GM12878 (cell line): ENCODE data around the gene MACROD2. TPM values are rescaled to one million over a fixed set of nuclear protein-coding genes. Genes with fewer than 3 reads are reported as not detected.

Source experiments
- ATAC-seq: fragments of 200-7000 bp; cut with Tn5 transposase; 3 replicates; pipeline ENCODE4 v1.9.1; 2020; ENCODE audit warnings: mild to moderate bottlenecking, moderate library complexity
- BruUV-seq: library from RNA; stranded (reverse); fragments of 400-500 nt; replicated peaks from 2 replicates; lab custom pipeline; 2021; lab: Mats Ljungman, UMichigan
- CTCF ChIA-PET: fragments of 300-600 bp; sonication (Branson Sonifier 250); formaldehyde crosslinking; extraction: SDS; loops from one replicate; lab custom pipeline; 2021; ENCODE audit warnings: inconsistent platforms; lab: Yijun Ruan, JAX
- POLR2A ChIA-PET: fragments of 350-600 bp; formaldehyde crosslinking; extraction: SDS; loops from one replicate; lab custom pipeline; 2021; ENCODE audit warnings: inconsistent platforms; lab: Charles Lee
- RAD21 ChIA-PET: fragments of 300-600 bp; sonication (Branson Sonifier 250); formaldehyde crosslinking; loops from one replicate; lab custom pipeline; 2023; ENCODE audit warnings: antibody characterized with exemption; ENCODE audit not compliant: unreplicated experiment; lab: Charles Lee
- SMC1A ChIA-PET: fragments of 300-600 bp; sonication (Branson Sonifier 250); formaldehyde crosslinking; loops from one replicate; lab custom pipeline; 2023; ENCODE audit not compliant: unreplicated experiment, uncharacterized antibody; lab: Charles Lee
- DNase-seq: peaks from one replicate; pipeline ENCODE4 v3.0.0-alpha.2; 2011; ENCODE audit warnings: low read depth, low spot score
- FAIRE-seq: peaks from 3 replicates; lab custom pipeline; 2011; peaks lifted over from hg19 to GRCh38; lab: Jason Lieb, UNC
- H2AFZ ChIP-seq: 2 replicates; pipeline ENCODE4 v1.6.0; 2011; ENCODE audit warnings: low read depth, low read length, control low read depth; ENCODE audit not compliant: control insufficient read depth
- H3K27ac ChIP-seq: 2 replicates; pipeline ENCODE4 v1.5.1; 2011; ENCODE audit warnings: control low read depth; ENCODE audit not compliant: control insufficient read depth, insufficient read depth
- H3K27me3 ChIP-seq, 2 experiments: replicated peaks in 1 of 2; 2 replicates each; pipeline versions ENCODE4 v1.6.0 to v1.6.1; 2011; ENCODE audit warnings: low read length in 1 of 2; ENCODE audit not compliant: control insufficient read depth in 2 of 2, insufficient read depth in 2 of 2
- H3K36me3 ChIP-seq, 2 experiments: 2 replicates each; pipeline ENCODE4 v1.5.1; 2011; ENCODE audit warnings: low read length in 1 of 2; ENCODE audit not compliant: control insufficient read depth in 2 of 2, insufficient read depth in 2 of 2
- H3K4me1 ChIP-seq: 2 replicates; pipeline ENCODE4 v1.6.1; 2011; ENCODE audit warnings: mild to moderate bottlenecking, low read length, moderate library complexity, mixed read lengths; ENCODE audit not compliant: control insufficient read depth, insufficient read depth
- H3K4me2 ChIP-seq: 2 replicates; pipeline ENCODE4 v1.6.0; 2011; ENCODE audit warnings: control low read depth; ENCODE audit not compliant: control insufficient read depth, insufficient read depth
- H3K4me3 ChIP-seq: fragments of 200-600 bp; sonication (generic); 2 replicates; pipeline ENCODE4 v1.5.1; 2016
- H3K79me2 ChIP-seq: 2 replicates; pipeline ENCODE4 v1.6.0; 2011; ENCODE audit warnings: low read length; ENCODE audit not compliant: control insufficient read depth, insufficient read depth
- H3K9ac ChIP-seq: 2 replicates; pipeline ENCODE4 v1.8.0; 2011; ENCODE audit warnings: low read length, control low read depth, mixed read lengths; ENCODE audit not compliant: control insufficient read depth, insufficient read depth
- H3K9me3 ChIP-seq: replicated peaks from 3 replicates; pipeline ENCODE4 v1.5.1; 2011; ENCODE audit warnings: mild to moderate bottlenecking, low read length; ENCODE audit not compliant: control insufficient read depth, insufficient read depth
- H4K20me1 ChIP-seq: 2 replicates; pipeline ENCODE4 v1.6.0; 2011; ENCODE audit not compliant: control insufficient read depth, insufficient read depth
- BHLHE40 ChIP-seq, 2 experiments: fragments of 450-650 bp in 1 of 2; IDR thresholded peaks; 2 replicates each; pipeline ENCODE4 v1.6.1; 2011 to 2017; ENCODE audit warnings: low read depth in 2 of 2, borderline replicate concordance in 1 of 2, improper control_type of control experiment in 1 of 2, low read length in 1 of 2, mild to moderate bottlenecking in 1 of 2
- ELK1 ChIP-seq: IDR thresholded peaks from 2 replicates; pipeline ENCODE4 v1.6.1; 2012; ENCODE audit warnings: low read depth, low read length, improper control_type of control experiment
- EZH2 ChIP-seq: IDR thresholded peaks from 2 replicates; pipeline ENCODE4 v1.6.1; 2012; ENCODE audit warnings: low read depth, mild to moderate bottlenecking, control low read depth, inconsistent platforms, low read length, borderline replicate concordance; ENCODE audit not compliant: control insufficient read depth
- IKZF2 ChIP-seq, 2 experiments: fragments of 450-650 bp; IDR thresholded peaks; 2 replicates each; pipeline ENCODE4 v1.6.1; 2017; ENCODE audit warnings: mild to moderate bottlenecking in 2 of 2, moderate library complexity in 2 of 2
- KAT2A ChIP-seq: conservative IDR thresholded peaks from 2 replicates; pipeline ENCODE4 v1.6.1; 2011; ENCODE audit warnings: low read depth, low read length; ENCODE audit not compliant: control insufficient read depth
- RCOR1 ChIP-seq: conservative IDR thresholded peaks from 2 replicates; pipeline ENCODE4 v1.6.1; 2012; ENCODE audit warnings: low read depth, low read length, improper control_type of control experiment
- REST ChIP-seq: IDR thresholded peaks from 2 replicates; pipeline ENCODE4 v1.6.1; 2012; ENCODE audit warnings: mild to moderate bottlenecking, low read depth, low read length
- YBX1 ChIP-seq: fragments of 450-650 bp; IDR thresholded peaks from 2 replicates; pipeline ENCODE4 v1.6.1; 2016; ENCODE audit warnings: antibody characterized with exemption
- ZNF207 ChIP-seq: fragments of 450-650 bp; IDR thresholded peaks from 2 replicates; pipeline ENCODE4 v1.6.1; 2014; ENCODE audit warnings: antibody characterized with exemption, mild to moderate bottlenecking, borderline replicate concordance
- WGBS: methylation state at CpG from one replicate; pipeline ENCODE4 v1.1.6; 2016; ENCODE audit warnings: low lambda C conversion rate; ENCODE audit not compliant: insufficient replicate concordance, insufficient coverage; ENCODE audit errors: missing lambda C conversion rate; 5-methylcytosine and 5-hydroxymethylcytosine counted together
- in situ Hi-C: fragments of 300-500 bp; cut with MboI; formaldehyde crosslinking; loops from 9 replicates; pipeline ENCODE4 v1.14.3; 2018; ENCODE audit warnings: mixed read lengths
- intact Hi-C: fragments of 100-400 bp; cut with micrococcal nuclease; formaldehyde crosslinking; loops from one replicate; pipeline ENCODE4 v1.14.2; 2022; ENCODE audit not compliant: unreplicated experiment
- polyA plus RNA-seq, 11 experiments: library from polyadenylated mRNA; depleted of rRNA in 4 of 11; unstranded in 6 of 11; stranded (reverse) in 5 of 11; fragments of >200 nt; fragmentation: Nextera tagmentation in 4 of 11; fragmentation: Illumina TruSeq in 1 of 11; extraction: Ambion mirVana in 4 of 11; extraction: Trizol in 1 of 11; gene quantifications; 1 replicate in 1 of 11; 2 replicates in 10 of 11; pipeline versions ENCODE4 v1.2.1 to v1.2.3, GENCODE V29; 2011 to 2016; ENCODE audit warnings: inconsistent platforms in 2 of 11, missing spikeins in 2 of 11, low read depth in 1 of 11
- total RNA-seq, 4 experiments: library from RNA; depleted of rRNA in 3 of 4; stranded (reverse); fragments of >200 nt in 3 of 4; fragmentation: Illumina TruSeq in 1 of 4; extraction: Trizol in 1 of 4; gene quantifications; 2 replicates each; pipeline versions ENCODE4 v1.2.1 to v1.2.3, GENCODE V29; 2013 to 2021

MACROD2 gene
- total and polyA plus RNA-seq, 10 of the 15 experiments (the other 5 are each of a cell fraction or from before 2014, with no cell fraction given) = 1.1 to 21.5 (median 2.2) TPM

- TF ChIP-seq ELK1 = no peak
Measured at GRCh38 chr20:15520930-15521524, 1525.7 kb downstream of the MACROD2 start (continued).

- in situ Hi-C loops = no loop called here
- ChIA-PET RAD21 (no interaction called here), CTCF (interaction anchor here (1.6 kb wide), 1 partner anchor 10 kb away, joined by 3 read pairs; no protein-coding TSS in a partner anchor), POLR2A (no interaction called here), SMC1A (no interaction called here)
- no peak overlapping the region for H3K9ac ChIP-seq
- H3K79me2 ChIP-seq = no peaks in the 10 kb centered on the region
- H3K27me3 ChIP-seq = no peaks in the 10 kb centered on the region
- H3K9me3 ChIP-seq = no peaks in the 10 kb centered on the region
- H3K4me1 ChIP-seq = no peaks in the 10 kb centered on the region; the same call in 1 of the 2 replicates
- BruUV-seq = no TSS peak
- no peak overlapping the region for H3K27ac ChIP-seq
- no peak for TF ChIP-seq RCOR1
- no peak for ATAC-seq
- H3K4me2 ChIP-seq = no peak overlapping the region
- no peaks in the 10 kb centered on the region for H3K36me3 ChIP-seq
- H4K20me1 ChIP-seq = no peaks in the 10 kb centered on the region
- H3K4me3 ChIP-seq = no peak overlapping the region
- H2AFZ ChIP-seq = no peak overlapping the region
- no peak for FAIRE-seq
- no peak for DNase-seq
- 68% methylated on average over 3 of the region's 3 CpGs for WGBS
- intact Hi-C loops = no loop called here
Measured at GRCh38 chr20:15523400-15523799, 1528.1 kb downstream of the MACROD2 start.

GRCh38 chr20:15528391-15529111 lies 1533.2 kb downstream of the MACROD2 start:
- Histone ChIP-seq H3K27me3 (no peaks in the 10 kb centered on the region), H3K27ac (no peak overlapping the region), H3K36me3 (no peaks in the 10 kb centered on the region), H3K79me2 (no peaks in the 10 kb centered on the region), H3K9ac (no peak overlapping the region), H3K4me3 (no peak overlapping the region), H3K4me1 (no peaks in the 10 kb centered on the region; the same call in 1 of the 2 replicates), H4K20me1 (no peaks in the 10 kb centered on the region), H3K4me2 (no peak overlapping the region), H3K9me3 (no peaks in the 10 kb centered on the region), H2AFZ (no peak overlapping the region)
- ChIA-PET SMC1A (no interaction called here), CTCF (no interaction called here), POLR2A (no interaction called here), RAD21 (no interaction called here)
- FAIRE-seq (no peak), ATAC-seq (no peak), DNase-seq (no peak)
- BruUV-seq = no TSS peak
- in situ Hi-C loops = no loop called here
- intact Hi-C loops = no loop called here
- 30% methylated on average over 4 of the region's 4 CpGs for WGBS
- TF ChIP-seq YBX1 = no peak
- TF ChIP-seq BHLHE40 (IDR thresholded peaks at IDR 0.05; ENCODE audit: borderline replicate concordance in 1 of 2, low read depth in 2 of 2, low read length in 1 of 2) = no peak
- TF ChIP-seq KAT2A = no peak
- no peak for TF ChIP-seq ZNF207
- TF ChIP-seq IKZF2 (IDR thresholded peaks at IDR 0.05) = no peak
- no peak for TF ChIP-seq REST
- TF ChIP-seq EZH2 = no peak
